ENCODE measurements around the gene FAM181A. TPM values are rescaled to one million over a fixed set of nuclear protein-coding genes. Genes with fewer than 3 reads are reported as not detected.

The FAM181A gene
- total and polyA plus RNA-seq, 2 experiments from 2014 or later = not detected

- no peak for TF ChIP-seq ZNF462 (CRISPR knock-in tag; IDR thresholded peaks at IDR 0.05)
- TF ChIP-seq CREB1 (CRISPR knock-in tag; IDR thresholded peaks at IDR 0.05; ENCODE audit: low read depth) = no peak
- no peak for TF ChIP-seq JUNB (IDR thresholded peaks at IDR 0.05; ENCODE audit: unreplicated experiment)
Observed at GRCh38 chr14:93936926-93937325, 9.8 kb downstream of the FAM181A start (continued).

- Histone ChIP-seq H3K36me3 (ENCODE audit: insufficient read depth) (no peaks in the 10 kb centered on the region), H3K27ac (ENCODE audit: low read depth) (no peak overlapping the region), H4K20me1 (replicated peaks; ENCODE audit: insufficient read depth) (no peaks in the 10 kb centered on the region), H3K79me2 (replicated peaks; ENCODE audit: insufficient read depth) (no peaks in the 10 kb centered on the region), H2AFZ (no peak overlapping the region), H3K4me3 (no peak overlapping the region), H3K4me1 (ENCODE audit: insufficient read depth) (no peaks in the 10 kb centered on the region), H3K9me2 (ENCODE audit: insufficient read depth) (no peaks in the 10 kb centered on the region), H3K27me3 (ENCODE audit: insufficient read depth) (peaks cover 17% of the 10 kb centered on the region), H3K4me2 (no peak overlapping the region), H3F3A (replicated peaks; ENCODE audit: low read depth) (0 out of 2 replicates have a peak, but pooled peaks cover 3% of the 10 kb centered on the region)
- Mint-ChIP-seq H3K4me3 (no peak overlapping the region; the same call in 2 of the 3 replicates), H3K9me3 (peaks cover 3% of the 10 kb centered on the region; the same call in 1 of the 3 replicates), H3K36me3 (ENCODE audit: low read depth) (no peaks in the 10 kb centered on the region; the same call in 2 of the 3 replicates), H3K27me3 (ENCODE audit: insufficient read depth, low read depth, poor library complexity) (peaks cover 38% of the 10 kb centered on the region), H3K27ac (no peak overlapping the region), H3K4me1 (peaks cover 20% of the 10 kb centered on the region)
- no peak for DNase-seq (ENCODE audit: low spot score)
- TF ChIP-seq REST (IDR thresholded peaks at IDR 0.05; ENCODE audit: unreplicated experiment) (no peak), JUNB (IDR thresholded peaks at IDR 0.05; ENCODE audit: unreplicated experiment) (no peak)
- no peak for ATAC-seq
Observed at GRCh38 chr14:93937519-93937918, 10.4 kb downstream of the FAM181A start.
